NCI-H2081 treated with DMSO at 0.1 percent for 48 hours (cell line): ENCODE measurements around the gene BLOC1S3.

Experiments used
- DNase-seq: peaks from one replicate; lab custom pipeline; 2025; lab: John Stamatoyannopoulos, UW

Gene BLOC1S3

GRCh38 chr19:45161738-45162607 is 16.6 kb upstream of the BLOC1S3 start:
- no peak for DNase-seq

DNA sequence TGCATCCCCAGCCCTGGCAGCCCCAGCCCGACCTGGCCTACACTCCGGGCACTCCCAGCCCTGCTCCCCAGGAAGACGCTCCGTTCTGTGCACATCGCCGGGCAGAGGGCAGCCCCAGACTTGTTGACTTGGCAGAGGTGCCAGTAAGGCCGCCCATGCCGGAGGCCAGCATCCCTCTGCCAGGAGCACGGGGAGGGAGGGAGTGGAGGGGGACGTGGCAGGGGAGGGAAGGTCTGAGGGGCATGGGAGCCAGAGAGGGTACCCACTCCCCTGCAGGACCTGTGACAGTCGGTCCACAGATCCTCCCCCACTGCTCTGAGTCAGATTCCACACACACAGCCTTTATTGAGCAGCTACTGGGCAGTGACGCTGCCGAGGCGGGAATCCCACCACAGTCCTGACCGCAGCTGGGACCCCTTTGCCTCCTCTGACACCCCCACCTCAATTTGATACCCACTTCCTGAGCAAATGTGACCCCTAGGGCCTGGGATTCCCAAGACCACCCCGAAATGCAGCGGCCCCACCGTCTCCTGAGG is 15.9 kb upstream of the BLOC1S3 start:
- DNase-seq = no peak

DNA sequence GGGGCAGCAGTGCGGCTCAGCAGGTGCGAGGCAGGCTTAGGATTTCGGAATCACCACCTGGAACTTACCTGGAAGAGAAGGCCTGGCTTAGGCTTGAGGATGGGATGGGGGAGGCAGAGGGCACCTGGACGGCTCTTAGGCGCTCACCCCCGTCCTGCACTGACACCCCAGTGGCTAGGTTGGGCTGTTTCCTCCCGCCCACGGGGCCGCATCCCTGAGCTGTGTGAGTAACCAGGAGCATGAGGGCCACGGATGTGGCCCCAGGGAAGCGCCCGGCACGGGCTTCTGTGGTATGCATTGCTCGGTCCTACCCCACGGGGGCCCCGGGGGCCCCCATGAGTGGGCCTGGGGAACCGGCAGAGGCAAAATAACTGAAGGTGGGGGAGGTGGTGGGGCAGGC is 15.4 kb upstream of the BLOC1S3 start:
- no peak for DNase-seq

DNA sequence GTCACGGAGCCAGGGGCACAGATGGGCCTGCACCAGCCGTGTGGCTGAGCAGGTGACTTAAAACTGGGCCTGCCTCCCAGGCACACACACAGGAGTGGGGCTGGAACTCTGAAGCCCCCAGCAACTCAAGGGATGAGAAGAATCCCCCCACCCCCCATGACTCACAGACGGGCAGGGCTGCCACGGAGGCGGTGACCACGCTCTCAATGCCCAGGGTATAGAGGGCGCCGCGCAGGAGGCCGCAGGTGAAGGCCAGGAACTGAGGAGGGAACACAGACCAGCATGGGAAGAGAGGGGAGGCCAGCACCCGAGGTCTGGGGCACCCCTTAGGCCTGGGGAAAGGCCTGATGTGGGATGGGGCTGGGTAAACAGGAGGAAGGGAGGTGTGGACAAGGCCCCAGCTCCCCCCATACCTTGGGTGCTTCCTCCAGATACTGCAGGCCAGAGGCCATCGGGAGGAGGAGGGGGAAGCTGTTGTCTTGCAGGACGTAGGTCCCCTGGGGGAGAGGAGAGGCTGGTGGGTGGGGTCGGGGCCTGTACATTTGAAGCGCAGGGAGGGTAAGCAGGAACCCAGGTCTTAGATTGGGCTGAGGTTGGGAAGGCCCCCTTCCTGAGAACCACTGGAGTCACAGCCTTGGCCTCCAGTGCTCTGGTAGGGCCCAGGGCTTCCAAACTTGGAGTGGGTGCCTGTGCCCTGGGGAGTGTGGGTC is 14.7 kb upstream of the BLOC1S3 start:
- no peak for DNase-seq

- no peak for DNase-seq
Measured at GRCh38 chr19:45164577-45165335, 13.8 kb upstream of the BLOC1S3 start.

DNA sequence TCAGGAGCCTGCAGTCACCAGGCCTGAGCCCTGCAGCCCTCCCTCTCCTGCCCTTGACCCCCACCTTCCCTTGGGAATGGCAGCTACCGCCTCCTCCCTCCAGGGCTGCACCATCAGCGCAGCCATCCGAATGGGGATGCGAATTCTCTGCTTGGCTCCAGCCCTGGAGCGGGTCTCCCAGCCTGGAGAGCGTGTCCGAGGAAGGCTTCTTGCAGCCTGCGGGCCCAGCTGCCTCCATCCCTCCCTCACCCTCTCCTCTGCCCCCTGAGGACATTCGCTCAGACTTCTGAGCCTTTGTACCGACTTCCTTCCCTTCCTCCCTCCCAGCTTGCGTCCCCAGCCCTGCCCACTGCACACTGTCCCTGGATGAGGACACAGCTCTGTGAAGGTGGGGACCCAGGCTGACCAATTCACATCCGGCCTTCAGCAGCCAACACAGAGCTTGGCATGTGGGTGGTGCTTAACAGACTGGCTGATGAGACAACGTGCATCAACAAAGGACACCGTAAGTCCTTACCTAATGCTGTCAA is 11.8 kb upstream of the BLOC1S3 start:
- DNase-seq = no peak

DNA sequence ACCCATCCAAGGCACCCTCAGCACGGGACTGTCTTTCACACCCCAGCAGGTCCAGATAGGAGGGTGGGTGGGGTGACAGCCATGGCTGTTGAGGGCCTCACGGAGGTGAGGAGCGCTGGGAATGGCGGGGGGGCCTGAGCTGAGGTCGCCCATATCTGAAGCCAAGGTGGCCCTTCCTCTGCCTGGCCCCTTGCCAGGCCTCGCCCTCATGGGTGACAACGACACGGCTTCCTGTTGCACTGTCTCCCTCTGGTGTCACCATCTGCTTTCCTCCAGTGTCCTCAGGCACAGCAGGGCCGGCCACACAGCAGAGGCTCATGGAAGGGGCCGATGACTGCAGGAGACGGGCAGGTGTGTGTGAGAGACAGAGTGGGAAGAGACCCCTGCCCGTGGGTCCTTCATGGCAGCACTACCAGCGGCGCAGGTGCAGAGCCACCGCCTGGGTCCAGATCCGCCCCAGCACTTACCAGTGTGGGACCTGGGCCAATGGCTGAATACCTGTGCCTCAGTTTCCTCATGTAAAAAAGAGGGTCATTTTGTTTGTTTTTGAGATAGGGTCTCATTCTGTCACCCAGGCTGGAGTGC is 9.7 kb upstream of the BLOC1S3 start:
- DNase-seq = no peak

DNA sequence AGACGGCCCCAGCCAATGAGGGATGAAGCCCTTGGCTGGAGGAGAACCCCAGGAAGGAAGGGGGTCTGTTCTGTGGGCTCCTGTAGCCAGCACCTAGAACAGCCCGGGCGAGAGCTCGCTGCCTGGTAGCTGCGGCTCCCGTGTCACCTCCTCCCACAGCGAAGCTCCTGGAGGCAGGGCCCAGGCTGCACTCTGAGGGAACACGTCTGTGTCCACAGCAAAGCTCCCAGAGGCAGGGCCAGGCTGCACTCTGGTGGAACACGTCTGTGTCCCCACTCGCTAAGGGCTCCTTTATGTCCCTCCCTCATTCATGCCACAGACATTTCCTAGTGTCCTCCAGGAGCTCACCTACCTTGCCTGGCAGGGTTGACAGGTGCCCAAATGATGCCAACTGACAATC is 9.0 kb upstream of the BLOC1S3 start:
- no peak for DNase-seq

DNA sequence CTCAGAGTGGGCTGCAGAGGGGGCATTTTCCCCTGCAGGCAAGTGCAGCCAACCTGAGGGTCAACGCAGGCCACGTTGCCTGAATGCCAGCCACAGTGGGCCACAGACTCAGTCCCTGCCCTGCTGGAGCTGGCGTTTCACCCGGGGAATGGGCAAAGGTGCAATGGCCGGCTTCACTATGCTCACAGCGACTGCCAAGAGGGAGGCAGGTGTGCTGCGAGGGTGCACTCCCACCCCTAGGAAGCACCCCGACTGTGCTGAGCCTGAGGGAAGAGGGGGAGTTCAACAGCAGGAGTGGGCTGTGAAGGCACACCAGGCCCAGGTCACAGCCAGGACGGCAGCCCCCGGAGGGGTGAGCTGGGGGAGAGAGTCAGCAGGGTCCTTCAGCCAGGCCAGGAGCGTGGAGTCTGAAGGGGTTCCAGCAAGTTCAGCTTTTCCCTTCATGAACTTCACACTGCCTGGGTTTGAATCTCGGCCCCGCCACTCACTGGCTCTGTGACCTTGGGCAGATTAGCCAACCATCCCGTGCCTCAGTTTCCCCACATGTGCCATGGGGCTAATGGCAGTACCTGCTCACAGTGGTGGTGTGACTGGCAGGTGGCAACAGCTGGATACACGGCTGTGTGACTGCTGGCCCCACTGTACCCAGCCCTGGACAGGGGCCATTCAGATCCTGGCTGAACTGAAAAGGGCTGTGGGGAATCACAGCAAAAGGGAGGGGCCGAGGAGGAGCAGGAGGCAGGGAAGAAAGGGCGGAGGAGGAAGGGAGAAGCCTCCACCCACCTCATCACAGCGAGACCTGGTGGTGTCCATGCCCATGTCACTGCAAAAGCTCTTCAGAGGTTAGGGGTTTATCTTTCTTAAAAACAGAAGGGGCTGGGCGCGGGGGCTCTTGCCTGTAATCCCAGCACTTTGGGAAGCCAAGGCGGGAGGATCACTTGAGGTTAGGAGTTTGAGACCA is 8.2 kb upstream of the BLOC1S3 start:
- no peak for DNase-seq

GRCh38 chr19:45171211-45171623 is 7.4 kb upstream of the BLOC1S3 start:
- no peak for DNase-seq

DNA sequence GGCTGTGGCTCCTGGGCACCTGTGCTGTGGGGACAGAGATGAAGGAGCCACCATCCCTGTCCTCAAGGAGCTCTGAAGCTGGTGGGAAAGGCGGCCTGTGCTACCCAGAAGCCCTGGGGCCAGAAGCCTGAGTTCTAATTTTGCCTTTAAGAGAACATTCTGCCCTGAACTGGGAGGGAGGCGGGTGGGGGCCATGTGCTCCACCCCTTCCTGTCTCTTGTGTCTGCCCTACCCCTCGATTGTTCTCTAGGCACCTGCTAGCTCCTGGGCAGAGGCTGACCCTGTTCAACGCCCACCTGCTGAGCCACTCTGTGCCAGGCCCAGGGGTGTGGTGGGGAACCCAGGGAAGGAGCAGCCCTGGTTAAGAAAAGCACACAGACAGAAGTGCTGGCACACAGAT is 6.4 kb upstream of the BLOC1S3 start:
- DNase-seq = no peak

DNA sequence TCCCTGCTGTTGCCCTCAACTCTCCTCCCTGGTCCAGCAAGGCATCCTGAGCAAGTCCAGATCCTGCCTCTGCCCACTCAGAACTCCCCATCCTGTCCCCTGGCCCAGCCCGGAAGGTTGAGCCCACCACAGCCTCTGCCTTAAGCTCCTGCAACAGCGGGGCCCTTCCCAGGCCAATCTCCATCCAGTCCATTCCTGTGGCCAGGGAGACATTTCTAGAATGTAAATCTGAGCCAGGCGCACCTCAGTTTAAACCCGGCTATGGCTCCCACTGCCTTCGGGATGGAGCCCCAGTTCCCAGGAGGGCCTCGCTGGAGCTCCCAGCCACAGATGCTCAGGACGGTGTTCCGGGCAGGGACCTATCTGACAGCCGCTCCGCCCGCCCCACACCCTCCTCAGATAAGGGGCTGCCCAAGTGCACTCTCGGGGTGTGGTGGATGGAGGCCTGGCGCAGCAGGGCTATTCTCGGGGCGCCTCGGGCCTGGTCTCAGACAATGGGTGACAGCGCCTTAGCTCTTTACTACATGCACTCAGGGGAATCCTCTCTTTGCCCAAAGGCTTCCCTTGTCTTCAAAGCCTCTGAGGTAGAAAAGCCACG is 5.9 kb upstream of the BLOC1S3 start:
- DNase-seq = no peak

DNA sequence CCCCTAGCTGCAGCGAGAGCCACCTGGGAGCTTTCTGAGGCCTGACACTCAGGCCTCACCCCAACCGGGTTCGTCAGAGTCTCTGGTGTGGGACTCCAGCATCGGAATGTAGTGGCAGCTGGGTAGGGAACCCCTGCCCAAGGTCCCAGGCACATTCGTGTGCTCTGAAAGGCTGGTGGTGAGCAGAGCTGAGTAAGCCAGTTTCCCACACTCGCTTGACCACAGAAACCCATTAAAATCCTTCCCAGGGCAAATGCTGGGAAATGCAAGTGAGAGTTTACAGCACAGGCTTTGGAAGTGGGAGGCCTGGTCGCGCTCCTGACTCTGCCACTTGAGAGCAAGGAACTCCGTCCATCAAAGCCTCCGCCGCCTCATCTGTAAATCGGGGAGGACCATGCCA is 4.8 kb upstream of the BLOC1S3 start:
- no peak for DNase-seq

GRCh38 chr19:45175515-45176345 is 2.9 kb upstream of the BLOC1S3 start:
- no peak for DNase-seq

DNA sequence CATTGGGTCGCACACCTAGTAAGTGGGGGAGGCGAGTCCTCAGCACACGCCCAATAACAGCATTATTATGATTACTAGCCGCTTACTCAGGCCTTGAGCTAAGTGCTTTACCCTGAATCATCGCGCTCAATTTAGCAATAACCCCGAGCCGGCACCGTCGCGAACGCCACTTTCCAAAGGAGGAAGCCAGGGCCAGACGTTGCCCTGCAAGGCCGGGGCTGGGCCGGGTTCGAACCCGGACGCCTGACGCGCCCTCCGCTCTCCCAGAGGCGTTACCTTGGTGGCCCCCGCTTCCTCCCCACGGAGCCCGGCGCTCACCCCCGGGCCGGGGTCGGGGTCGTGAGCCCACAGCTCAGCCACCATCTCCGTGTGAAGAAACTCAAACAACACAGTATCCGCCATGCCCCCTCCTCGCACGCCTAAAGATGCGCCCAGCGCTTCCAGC is 745 bp upstream of the BLOC1S3 start, which contains the start of gene TRAPPC6A:
Gene TRAPPC6A, minus strand, starts transcription at position 421 of the 445 bp plus-strand sequence. Its CDS starts 19 bp downstream, at position 402.
- DNase-seq = no peak

GRCh38 chr19:45179072-45179891 is 698 bp downstream of the BLOC1S3 start:
- DNase-seq = no peak

GRCh38 chr19:45179892-45180370 is 1.3 kb downstream of the BLOC1S3 start:
- no peak for DNase-seq

GRCh38 chr19:45180936-45181335 is 2.4 kb downstream of the BLOC1S3 start:
- no peak for DNase-seq
